Measurements from ENCODE around the gene CLNS1A. TPM values are rescaled to one million over a fixed set of nuclear protein-coding genes. Genes with fewer than 3 reads are reported as not detected.

Gene CLNS1A
- total RNA-seq, 1 experiment from 2014 or later = 151 TPM

- no peaks in the 10 kb centered on the region for H3K9me3 ChIP-seq (ENCODE audit: control insufficient read depth in 1 of 2, insufficient read depth in 1 of 2, low read depth in 1 of 2, low read length in 2 of 2)
- H3K4me2 ChIP-seq (ENCODE audit: low read length) = no peak overlapping the region
- H4K20me1 ChIP-seq (ENCODE audit: insufficient read depth) = no peaks in the 10 kb centered on the region
- H3K27me3 ChIP-seq (ENCODE audit: insufficient read depth, low read length) = no peaks in the 10 kb centered on the region
- TF ChIP-seq SIN3A (IDR thresholded peaks at IDR 0.05; ENCODE audit: low read depth) = no peak
- no peak for TF ChIP-seq POLR2AphosphoS5 (IDR thresholded peaks at IDR 0.05; ENCODE audit: low read depth, low read length)
- TF ChIP-seq ZNF274 (IDR thresholded peaks at IDR 0.05; ENCODE audit: low read depth, low read length) = no peak
- TF ChIP-seq, protein P1, sequence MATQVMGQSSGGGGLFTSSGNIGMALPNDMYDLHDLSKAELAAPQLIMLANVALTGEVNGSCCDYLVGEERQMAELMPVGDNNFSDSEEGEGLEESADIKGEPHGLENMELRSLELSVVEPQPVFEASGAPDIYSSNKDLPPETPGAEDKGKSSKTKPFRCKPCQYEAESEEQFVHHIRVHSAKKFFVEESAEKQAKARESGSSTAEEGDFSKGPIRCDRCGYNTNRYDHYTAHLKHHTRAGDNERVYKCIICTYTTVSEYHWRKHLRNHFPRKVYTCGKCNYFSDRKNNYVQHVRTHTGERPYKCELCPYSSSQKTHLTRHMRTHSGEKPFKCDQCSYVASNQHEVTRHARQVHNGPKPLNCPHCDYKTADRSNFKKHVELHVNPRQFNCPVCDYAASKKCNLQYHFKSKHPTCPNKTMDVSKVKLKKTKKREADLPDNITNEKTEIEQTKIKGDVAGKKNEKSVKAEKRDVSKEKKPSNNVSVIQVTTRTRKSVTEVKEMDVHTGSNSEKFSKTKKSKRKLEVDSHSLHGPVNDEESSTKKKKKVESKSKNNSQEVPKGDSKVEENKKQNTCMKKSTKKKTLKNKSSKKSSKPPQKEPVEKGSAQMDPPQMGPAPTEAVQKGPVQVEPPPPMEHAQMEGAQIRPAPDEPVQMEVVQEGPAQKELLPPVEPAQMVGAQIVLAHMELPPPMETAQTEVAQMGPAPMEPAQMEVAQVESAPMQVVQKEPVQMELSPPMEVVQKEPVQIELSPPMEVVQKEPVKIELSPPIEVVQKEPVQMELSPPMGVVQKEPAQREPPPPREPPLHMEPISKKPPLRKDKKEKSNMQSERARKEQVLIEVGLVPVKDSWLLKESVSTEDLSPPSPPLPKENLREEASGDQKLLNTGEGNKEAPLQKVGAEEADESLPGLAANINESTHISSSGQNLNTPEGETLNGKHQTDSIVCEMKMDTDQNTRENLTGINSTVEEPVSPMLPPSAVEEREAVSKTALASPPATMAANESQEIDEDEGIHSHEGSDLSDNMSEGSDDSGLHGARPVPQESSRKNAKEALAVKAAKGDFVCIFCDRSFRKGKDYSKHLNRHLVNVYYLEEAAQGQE (IDR thresholded peaks at IDR 0.05; ENCODE audit: low read depth) = no peak
- no peak for TF ChIP-seq MAX (IDR thresholded peaks at IDR 0.05)
- TF ChIP-seq YY1 (IDR thresholded peaks at IDR 0.05; ENCODE audit: extremely low read depth, insufficient replicate concordance, low read depth, low read length) = no peak
- no peak for TF ChIP-seq CEBPB (IDR thresholded peaks at IDR 0.05; ENCODE audit: low read depth)
- no peak for TF ChIP-seq EZH2phosphoT487 (IDR thresholded peaks at IDR 0.05; ENCODE audit: borderline replicate concordance)
- no peak for TF ChIP-seq SRF (IDR thresholded peaks at IDR 0.05; ENCODE audit: low read depth)
- no peak for TF ChIP-seq CBX3 (IDR thresholded peaks at IDR 0.05; ENCODE audit: low read depth)
- TF ChIP-seq RAD21 (IDR thresholded peaks at IDR 0.05; ENCODE audit: low read depth) = no peak
- no peak for TF ChIP-seq SP1 (IDR thresholded peaks at IDR 0.05; ENCODE audit: low read depth)
- TF ChIP-seq POLR2A (IDR thresholded peaks at IDR 0.05; ENCODE audit: borderline replicate concordance, extremely low read depth, insufficient read depth, insufficient read length) = no peak
- TF ChIP-seq, protein P2, sequence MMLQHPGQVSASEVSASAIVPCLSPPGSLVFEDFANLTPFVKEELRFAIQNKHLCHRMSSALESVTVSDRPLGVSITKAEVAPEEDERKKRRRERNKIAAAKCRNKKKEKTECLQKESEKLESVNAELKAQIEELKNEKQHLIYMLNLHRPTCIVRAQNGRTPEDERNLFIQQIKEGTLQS (IDR thresholded peaks at IDR 0.05) = no peak
- no peaks in the 10 kb centered on the region for H3K79me2 ChIP-seq (ENCODE audit: insufficient read depth, low read length)
- ChIA-PET RAD21 (ENCODE audit: low non-redundant PET in 1 of 2, low total read pairs in 2 of 2, uncharacterized antibody in 2 of 2, unreplicated experiment in 2 of 2) (no interaction called here), POLR2A (no interaction called here), CTCF (interaction anchor here (2.6 kb wide), 1 partner anchor 15 kb away, joined by 13 read pairs; no protein-coding TSS in a partner anchor)
- H3K9ac ChIP-seq (ENCODE audit: low read length) = no peak overlapping the region
- no peak overlapping the region for H3K4me3 ChIP-seq (replicated peaks in 1 of 2; ENCODE audit: low read depth in 1 of 2, low read length in 2 of 2)
- DNase-seq (ENCODE audit: low read depth, low spot score) = no peak
- peaks cover 8 to 9% of the 10 kb centered on the region in 2 experiments; a peak in 3 of 4 replicates for H3K36me3 ChIP-seq (ENCODE audit: control insufficient read depth in 1 of 2, insufficient read depth in 2 of 2, low read length in 2 of 2)
- no TSS peak for BruUV-seq (replicated peaks)
- H3K4me1 ChIP-seq (ENCODE audit: control insufficient read depth in 1 of 2, insufficient read depth in 2 of 2, low read length in 2 of 2) = peaks cover 6 to 18% of the 10 kb centered on the region in 2 experiments; a peak in 3 of 4 replicates
- intact Hi-C loops (cut with micrococcal nuclease) = no loop called here
- no peaks in the 10 kb centered on the region for H3K9me2 ChIP-seq (ENCODE audit: insufficient read depth)
- H3K27ac ChIP-seq (ENCODE audit: low read depth, low read length) = no peak overlapping the region
- no peak for ATAC-seq
- H2AFZ ChIP-seq (ENCODE audit: low read depth, low read length, poor library complexity, severe bottlenecking) = no peak overlapping the region
Observed at GRCh38 chr11:77604281-77604680, 33.3 kb downstream of the CLNS1A start.

Measured in HCT116 (cell line).